GM18858 (cell line): Measurements from ENCODE around the gene SMO.
"Not testable (repeated sequence)": the region's sequence is repeated elsewhere in the genome, so short reads cannot be mapped to it uniquely, and the experiment has no call there.

ENCODE experiments used
- ATAC-seq: cut with Tn5 transposase; IDR thresholded peaks from one replicate; pipeline ENCODE4 v1.9.1; 2021; ENCODE audit not compliant: unreplicated experiment

Gene SMO

GRCh38 chr7:129231666-129232065 lies 43.2 kb downstream of the SMO start:
- ATAC-seq: no peak

- ATAC-seq: no peak
Observed at GRCh38 chr7:129238546-129238945, 50.1 kb downstream of the SMO start.

GRCh38 chr7:129240119-129240820 lies 51.8 kb downstream of the SMO start:
- ATAC-seq: no peak

GRCh38 chr7:129244220-129244619 lies 55.8 kb downstream of the SMO start:
- ATAC-seq: no peak

GRCh38 chr7:129245533-129245932 lies 57.1 kb downstream of the SMO start:
- no peak for ATAC-seq

GRCh38 chr7:129247087-129247486 lies 58.7 kb downstream of the SMO start:
- no peak for ATAC-seq

- no peak for ATAC-seq
Observed at GRCh38 chr7:129252128-129252527, 63.7 kb downstream of the SMO start.

GRCh38 chr7:129252603-129253002 lies 64.2 kb downstream of the SMO start:
- not testable (repeated sequence) for ATAC-seq

- ATAC-seq: no peak
Observed at GRCh38 chr7:129255800-129256199, 67.4 kb downstream of the SMO start.

- no peak for ATAC-seq
Observed at GRCh38 chr7:129256221-129256620, 67.8 kb downstream of the SMO start.

- no peak for ATAC-seq
Observed at GRCh38 chr7:129257168-129257567, 68.7 kb downstream of the SMO start.

- no peak for ATAC-seq
Observed at GRCh38 chr7:129258649-129259389, 70.4 kb downstream of the SMO start.

GRCh38 chr7:129262324-129262723 lies 73.9 kb downstream of the SMO start:
- no peak for ATAC-seq
